Dendritic cell treated with granulocyte-macrophage colony-stimulating factor and Interleukin-4, amounts not matched to agents 40 ng/mL and 50 ng/mL, for 4 days (primary cell): ENCODE data around the gene SHC1.
A peak's percentile ranks its signal among the peaks of the same experiment; 100 is the strongest.
"Not testable (repeated sequence)": the region's sequence is repeated elsewhere in the genome, so short reads cannot be mapped to it uniquely, and the experiment has no call there.

Experiments
- H3K27ac Mint-ChIP-seq: one replicate; pipeline ENCODE4 v1.8.0; 2022; ENCODE audit warnings: mild to moderate bottlenecking, mixed read lengths
- H3K27me3 Mint-ChIP-seq: one replicate; pipeline ENCODE4 v1.8.0; 2022; ENCODE audit warnings: mild to moderate bottlenecking, mixed read lengths
- H3K36me3 Mint-ChIP-seq: one replicate; pipeline ENCODE4 v1.8.0; 2022; ENCODE audit warnings: low read depth, mixed read lengths
- H3K4me1 Mint-ChIP-seq: one replicate; pipeline ENCODE4 v1.8.0; 2022; ENCODE audit warnings: low read depth, mixed read lengths
- H3K4me3 Mint-ChIP-seq: one replicate; pipeline ENCODE4 v1.8.0; 2022; ENCODE audit warnings: mild to moderate bottlenecking, moderate library complexity, mixed read lengths
- H3K9me3 Mint-ChIP-seq: one replicate; pipeline ENCODE4 v1.8.0; 2022; ENCODE audit warnings: mixed read lengths
- intact Hi-C: fragments of 100-400 bp; cut with micrococcal nuclease; formaldehyde crosslinking; loops from one replicate; pipeline ENCODE4 v1.15.0; 2022

The SHC1 gene

GRCh38 chr1:154995301-154995983, 24.9 kb upstream of the SHC1 start:
- H3K36me3 Mint-ChIP-seq = peaks cover 25% of the 10 kb centered on the region
- peak overlapping the region; percentile 78 for H3K27ac Mint-ChIP-seq
- H3K27me3 Mint-ChIP-seq, H3K9me3 Mint-ChIP-seq, H3K4me3 Mint-ChIP-seq: not testable (repeated sequence)
- intact Hi-C loops = loop anchor here (5.0 kb wide), 1 partner anchor 33 kb away; the partner anchor contains the start of gene PYGO2
- peaks cover 75% of the 10 kb centered on the region for H3K4me1 Mint-ChIP-seq

- H3K36me3 Mint-ChIP-seq = peaks cover 29% of the 10 kb centered on the region
- peak overlapping the region; percentile 70 for H3K27ac Mint-ChIP-seq
- H3K9me3 Mint-ChIP-seq = no peaks in the 10 kb centered on the region
- intact Hi-C loops = no loop called here
- H3K4me1 Mint-ChIP-seq = peaks cover 70% of the 10 kb centered on the region
- H3K27me3 Mint-ChIP-seq = no peaks in the 10 kb centered on the region
- no peak overlapping the region for H3K4me3 Mint-ChIP-seq
Measured at GRCh38 chr1:154994591-154994990, 24.0 kb upstream of the SHC1 start.

- H3K4me1 Mint-ChIP-seq = peaks cover 71% of the 10 kb centered on the region
- intact Hi-C loops = no loop called here
- H3K4me3 Mint-ChIP-seq = no peak overlapping the region
- H3K27me3 Mint-ChIP-seq = no peaks in the 10 kb centered on the region
- H3K36me3 Mint-ChIP-seq = peaks cover 32% of the 10 kb centered on the region
- peak overlapping the region; percentile 70 for H3K27ac Mint-ChIP-seq
- no peaks in the 10 kb centered on the region for H3K9me3 Mint-ChIP-seq
Measured at GRCh38 chr1:154994269-154994587, 23.7 kb upstream of the SHC1 start.

GRCh38 chr1:154993572-154994268, 23.2 kb upstream of the SHC1 start, which contains the start of gene LENEP:
TSS of gene LENEP (plus strand) at chr1:154993586. CDS start at chr1:154993608, 22 bp downstream.
- Mint-ChIP-seq H3K27me3 (no peaks in the 10 kb centered on the region), H3K27ac (peak within 1 kb of the TSS; percentile 70), H3K9me3 (no peaks in the 10 kb centered on the region), H3K4me3 (no peak within 1 kb of the TSS), H3K36me3 (peaks cover 37% of the 10 kb centered on the region), H3K4me1 (peaks cover 71% of the 10 kb centered on the region)
- intact Hi-C loops = no loop called here

- Mint-ChIP-seq H3K27ac (peak overlapping the region; percentile 39), H3K36me3 (peaks cover 45% of the 10 kb centered on the region), H3K27me3 (no peaks in the 10 kb centered on the region), H3K4me3 (no peak overlapping the region), H3K9me3 (no peaks in the 10 kb centered on the region), H3K4me1 (peaks cover 69% of the 10 kb centered on the region)
- intact Hi-C loops = no loop called here
Measured at GRCh38 chr1:154992721-154993571, 22.4 kb upstream of the SHC1 start.

- Mint-ChIP-seq H3K27me3 (no peaks in the 10 kb centered on the region), H3K9me3 (no peaks in the 10 kb centered on the region)
- intact Hi-C loops = no loop called here
Measured at GRCh38 chr1:154990276-154990675, 19.7 kb upstream of the SHC1 start.

GRCh38 chr1:154989195-154989860, 18.8 kb upstream of the SHC1 start:
- Mint-ChIP-seq H3K36me3 (peaks cover 74% of the 10 kb centered on the region), H3K9me3 (no peaks in the 10 kb centered on the region)

More at GRCh38 chr1:154990276-154990675, 19.7 kb upstream of the SHC1 start:
- H3K27ac Mint-ChIP-seq = no peak overlapping the region
- H3K4me1 Mint-ChIP-seq = peaks cover 54% of the 10 kb centered on the region
- no peak overlapping the region for H3K4me3 Mint-ChIP-seq
- H3K36me3 Mint-ChIP-seq = peaks cover 72% of the 10 kb centered on the region

GRCh38 chr1:154988058-154988954, 17.8 kb upstream of the SHC1 start:
- Mint-ChIP-seq H3K4me1 (peaks cover 39% of the 10 kb centered on the region), H3K9me3 (no peaks in the 10 kb centered on the region), H3K36me3 (peaks cover 74% of the 10 kb centered on the region), H3K4me3 (no peak overlapping the region), H3K27ac (no peak overlapping the region), H3K27me3 (no peaks in the 10 kb centered on the region)
- intact Hi-C loops = no loop called here

More at GRCh38 chr1:154989195-154989860, 18.8 kb upstream of the SHC1 start:
- no peak overlapping the region for H3K27ac Mint-ChIP-seq
- H3K4me3 Mint-ChIP-seq = no peak overlapping the region
- peaks cover 45% of the 10 kb centered on the region for H3K4me1 Mint-ChIP-seq
- intact Hi-C loops = no loop called here
- H3K27me3 Mint-ChIP-seq = no peaks in the 10 kb centered on the region

- H3K4me3 Mint-ChIP-seq = no peak overlapping the region
- no peaks in the 10 kb centered on the region for H3K9me3 Mint-ChIP-seq
- intact Hi-C loops = no loop called here
- no peak overlapping the region for H3K27ac Mint-ChIP-seq
- H3K4me1 Mint-ChIP-seq = peaks cover 29% of the 10 kb centered on the region
- peaks cover 64% of the 10 kb centered on the region for H3K36me3 Mint-ChIP-seq
- H3K27me3 Mint-ChIP-seq = no peaks in the 10 kb centered on the region
Measured at GRCh38 chr1:154987326-154987725, 16.8 kb upstream of the SHC1 start.

GRCh38 chr1:154986736-154987135, 16.2 kb upstream of the SHC1 start:
- H3K27me3 Mint-ChIP-seq, H3K27ac Mint-ChIP-seq, H3K4me3 Mint-ChIP-seq, intact Hi-C loops, H3K9me3 Mint-ChIP-seq: not testable (repeated sequence)
- H3K36me3 Mint-ChIP-seq = peaks cover 61% of the 10 kb centered on the region
- peaks cover 27% of the 10 kb centered on the region for H3K4me1 Mint-ChIP-seq

- Mint-ChIP-seq H3K9me3 (no peaks in the 10 kb centered on the region), H3K27me3 (no peaks in the 10 kb centered on the region), H3K36me3 (peaks cover 45% of the 10 kb centered on the region), H3K4me1 (peaks cover 18% of the 10 kb centered on the region), H3K27ac (no peak overlapping the region), H3K4me3 (no peak overlapping the region)
- intact Hi-C loops = loop anchor here (1.0 to 2.0 kb wide), 2 partner anchors 9 to 15 kb away; no protein-coding TSS in a partner anchor
Measured at GRCh38 chr1:154983776-154984466, 13.4 kb upstream of the SHC1 start.

GRCh38 chr1:154982897-154983648, 12.5 kb upstream of the SHC1 start, which contains the start of gene FLAD1:
TSS of gene FLAD1 (plus strand) at chr1:154983344. CDS start at chr1:154983695, 351 bp downstream.
- H3K9me3 Mint-ChIP-seq = no peaks in the 10 kb centered on the region
- H3K4me1 Mint-ChIP-seq = peaks cover 10% of the 10 kb centered on the region
- no peak within 1 kb of the TSS for H3K4me3 Mint-ChIP-seq
- intact Hi-C loops = loop anchor here (1.0 to 2.0 kb wide), 2 partner anchors 8 to 16 kb away; no protein-coding TSS in a partner anchor
- peaks cover 36% of the 10 kb centered on the region for H3K36me3 Mint-ChIP-seq
- no peak within 1 kb of the TSS for H3K27ac Mint-ChIP-seq
- no peaks in the 10 kb centered on the region for H3K27me3 Mint-ChIP-seq
